Caki2 (cell line): ENCODE results near the gene VTN. TPM values are rescaled to one million over a fixed set of nuclear protein-coding genes. Genes with fewer than 3 reads are reported as not detected.
"Not testable (repeated sequence)": the region's sequence is repeated elsewhere in the genome, so short reads cannot be mapped to it uniquely, and the experiment has no call there.

Experiments used
- DNase-seq: peaks from one replicate; pipeline ENCODE4 v3.0.0-alpha.2; 2015; ENCODE audit warnings: low read depth
- in situ Hi-C: cut with HindIII; loops from 2 replicates; pipeline ENCODE4 v1.10.0; 2016; ENCODE audit warnings: low sequenced_read_pairs, low pct_unique_long_range_greater_than_20kb, mixed read lengths
- total RNA-seq: library from RNA; depleted of rRNA; stranded (reverse); fragments of >200 nt; shearing (Covaris generic); gene quantifications from 2 replicates; pipeline ENCODE4 v1.2.3, GENCODE V29; 2014; ENCODE audit warnings: low replicate concordance

The VTN gene
- total RNA-seq, 1 experiment from 2014 or later, result not detected

GRCh38 chr17:28347261-28347891, 22.7 kb downstream of the VTN start:
- peak; percentile 71 for DNase-seq
- in situ Hi-C loops, result no loop called here

- in situ Hi-C loops, result no loop called here
- DNase-seq, result no peak
Measured at GRCh38 chr17:28346746-28347246, 23.3 kb downstream of the VTN start.

GRCh38 chr17:28346199-28346580, 23.9 kb downstream of the VTN start:
- DNase-seq, result no peak
- in situ Hi-C loops, result no loop called here

- in situ Hi-C loops, result no loop called here
Measured at GRCh38 chr17:28345419-28346198, 24.5 kb downstream of the VTN start.

GRCh38 chr17:28344435-28344901, 25.6 kb downstream of the VTN start:
- no peak for DNase-seq
- in situ Hi-C loops, result no loop called here

More at GRCh38 chr17:28345419-28346198, 24.5 kb downstream of the VTN start:
- peak; percentile 18 for DNase-seq

GRCh38 chr17:28344011-28344410, 26.1 kb downstream of the VTN start:
- in situ Hi-C loops, result no loop called here

GRCh38 chr17:28343491-28343932, 26.6 kb downstream of the VTN start:
- in situ Hi-C loops, result no loop called here
- no peak for DNase-seq

More at GRCh38 chr17:28344011-28344410, 26.1 kb downstream of the VTN start:
- DNase-seq, result no peak

- in situ Hi-C loops, result no loop called here
- DNase-seq, result no peak
Measured at GRCh38 chr17:28342313-28342712, 27.8 kb downstream of the VTN start.

GRCh38 chr17:28341516-28341915, 28.6 kb downstream of the VTN start:
- no peak for DNase-seq
- in situ Hi-C loops, result no loop called here

- no peak for DNase-seq
- in situ Hi-C loops, result no loop called here
Measured at GRCh38 chr17:28340374-28340773, 29.7 kb downstream of the VTN start.

GRCh38 chr17:28339431-28339830, 30.7 kb downstream of the VTN start:
- DNase-seq, result no peak
- in situ Hi-C loops, result no loop called here

- in situ Hi-C loops, result not testable (repeated sequence)
Measured at GRCh38 chr17:28338769-28339212, 31.3 kb downstream of the VTN start.

GRCh38 chr17:28338056-28338768, 31.9 kb downstream of the VTN start:
- no peak for DNase-seq
- in situ Hi-C loops, result no loop called here

More at GRCh38 chr17:28338769-28339212, 31.3 kb downstream of the VTN start:
- DNase-seq, result not testable (repeated sequence)

GRCh38 chr17:28335959-28336871, 33.9 kb downstream of the VTN start:
- in situ Hi-C loops, result no loop called here
- peak; percentile 86 for DNase-seq

- DNase-seq, result peak; percentile 99
- in situ Hi-C loops, result no loop called here
Measured at GRCh38 chr17:28335201-28335958, 34.7 kb downstream of the VTN start, which contains the start of the genes IFT20 and TNFAIP1. IFT20 (minus strand) TSS chr17:28335472; CDS start chr17:28331985, 3,487 bp downstream. TNFAIP1 (plus strand) TSS chr17:28335761; CDS start chr17:28339522, 3,761 bp downstream.

GRCh38 chr17:28334666-28335200, 35.4 kb downstream of the VTN start:
- no peak for DNase-seq
- in situ Hi-C loops, result no loop called here

GRCh38 chr17:28334171-28334570, 35.9 kb downstream of the VTN start:
- DNase-seq, result no peak
- in situ Hi-C loops, result no loop called here
